C4-2B (cell line): ENCODE measurements around the gene PALLD.

ENCODE experiments used
- H3K27ac ChIP-seq: fragments of 450-650 bp; 2 replicates; pipeline ENCODE4 v1.5.1; 2017
- CTCF ChIP-seq: fragments of 450-650 bp; conservative IDR thresholded peaks from 2 replicates; pipeline ENCODE4 v1.5.1; 2017; ENCODE audit warnings: mild to moderate bottlenecking
- ZFX ChIP-seq: fragments of 450-650 bp; IDR thresholded peaks from 2 replicates; pipeline ENCODE4 v1.6.1; 2017

The PALLD gene

GRCh38 chr4:168614281-168615057 lies 117.6 kb downstream of the PALLD start:
- TF ChIP-seq CTCF, result no peak
- no peak for TF ChIP-seq ZFX

GRCh38 chr4:168615294-168616065 lies 118.6 kb downstream of the PALLD start:
- no peak overlapping the region for H3K27ac ChIP-seq
- no peak for TF ChIP-seq CTCF
- no peak for TF ChIP-seq ZFX

More at GRCh38 chr4:168614281-168615057, 117.6 kb downstream of the PALLD start:
- H3K27ac ChIP-seq, result no peak overlapping the region

- TF ChIP-seq CTCF (no peak), ZFX (no peak)
- no peak overlapping the region for H3K27ac ChIP-seq
Measured at GRCh38 chr4:168618577-168619265, 121.9 kb downstream of the PALLD start.

- no peak overlapping the region for H3K27ac ChIP-seq
- TF ChIP-seq ZFX, result no peak
- no peak for TF ChIP-seq CTCF
Measured at GRCh38 chr4:168619266-168619631, 122.4 kb downstream of the PALLD start.

GRCh38 chr4:168621806-168622589 lies 125.1 kb downstream of the PALLD start:
- TF ChIP-seq ZFX (no peak), CTCF (no peak)
- no peak overlapping the region for H3K27ac ChIP-seq

GRCh38 chr4:168622600-168622999 lies 125.7 kb downstream of the PALLD start:
- TF ChIP-seq CTCF (no peak), ZFX (no peak)
- H3K27ac ChIP-seq, result no peak overlapping the region
